Brain microvascular endothelial cell (primary cell): ENCODE data around the gene EPG5.

Experiments
- DNase-seq: peaks from one replicate; pipeline ENCODE4 v3.0.0-alpha.2; 2020
- H3K27ac ChIP-seq: fragments of 250-450 bp; sonication (Bioruptor Pico); 2 replicates; pipeline ENCODE4 v1.5.1; 2020; ENCODE audit warnings: mild to moderate bottlenecking, moderate library complexity
- H3K27me3 ChIP-seq: fragments of 250-450 bp; sonication (Bioruptor Pico); replicated peaks from 2 replicates; pipeline ENCODE4 v1.5.1; 2020; ENCODE audit warnings: mild to moderate bottlenecking
- H3K36me3 ChIP-seq: fragments of 250-450 bp; sonication (Bioruptor Pico); replicated peaks from 2 replicates; pipeline ENCODE4 v1.5.1; 2020; ENCODE audit warnings: mild to moderate bottlenecking
- H3K4me3 ChIP-seq: 2 replicates; pipeline ENCODE4 v1.5.1; 2011; ENCODE audit warnings: low read depth, mild to moderate bottlenecking, control low read depth, low read length, moderate library complexity
- CTCF ChIP-seq: IDR thresholded peaks from 2 replicates; pipeline ENCODE4 v1.5.1; 2011; ENCODE audit warnings: low read depth, mild to moderate bottlenecking, moderate library complexity, low read length, control low read depth, inconsistent platforms; ENCODE audit errors: missing control alignments
- in situ Hi-C: cut with HindIII; loops from 2 replicates; pipeline ENCODE4 v1.10.0; 2017; ENCODE audit warnings: low sequenced_read_pairs, low pct_ligation_motif_present

The EPG5 gene

GRCh38 chr18:45860492-45860891, 106.6 kb downstream of the EPG5 start:
- TF ChIP-seq CTCF, result no peak
- DNase-seq, result no peak
- Histone ChIP-seq H3K4me3 (no peak overlapping the region), H3K27me3 (no peaks in the 10 kb centered on the region), H3K36me3 (peaks cover 66% of the 10 kb centered on the region), H3K27ac (peak overlapping the region; percentile 49)
- in situ Hi-C loops, result no loop called here

GRCh38 chr18:45859334-45859733, 107.8 kb downstream of the EPG5 start:
- in situ Hi-C loops, result no loop called here
- Histone ChIP-seq H3K27me3 (no peaks in the 10 kb centered on the region), H3K36me3 (peaks cover 66% of the 10 kb centered on the region)

GRCh38 chr18:45856531-45856930, 110.6 kb downstream of the EPG5 start:
- TF ChIP-seq CTCF, result no peak
- peak; percentile 86 for DNase-seq
- Histone ChIP-seq H3K27me3 (no peaks in the 10 kb centered on the region), H3K36me3 (peaks cover 60% of the 10 kb centered on the region), H3K27ac (peak overlapping the region; percentile 35), H3K4me3 (no peak overlapping the region)
- in situ Hi-C loops, result no loop called here

More at GRCh38 chr18:45859334-45859733, 107.8 kb downstream of the EPG5 start:
- H3K4me3 ChIP-seq, result no peak overlapping the region
- no peak for TF ChIP-seq CTCF
- no peak overlapping the region for H3K27ac ChIP-seq
- DNase-seq, result no peak

- Histone ChIP-seq H3K27me3 (no peaks in the 10 kb centered on the region), H3K36me3 (peaks cover 60% of the 10 kb centered on the region), H3K4me3 (no peak overlapping the region), H3K27ac (no peak overlapping the region)
- no peak for TF ChIP-seq CTCF
- in situ Hi-C loops, result no loop called here
- no peak for DNase-seq
Observed at GRCh38 chr18:45854036-45854586, 113.0 kb downstream of the EPG5 start.

GRCh38 chr18:45852631-45853030, 114.5 kb downstream of the EPG5 start:
- Histone ChIP-seq H3K27ac (no peak overlapping the region), H3K36me3 (peaks cover 48% of the 10 kb centered on the region), H3K27me3 (no peaks in the 10 kb centered on the region), H3K4me3 (no peak overlapping the region)
- no peak for TF ChIP-seq CTCF
- DNase-seq, result no peak
- in situ Hi-C loops, result no loop called here
